GM23338 (cell line): Measurements from ENCODE around the gene DAGLA. TPM values are rescaled to one million over a fixed set of nuclear protein-coding genes. Genes with fewer than 3 reads are reported as not detected.

Source experiments
- ATAC-seq: fragments of 200-7000 bp; cut with Tn5 transposase; 3 replicates; pipeline ENCODE4 v1.9.1; 2020
- DNase-seq: peaks from one replicate; pipeline ENCODE4 v3.0.0-alpha.2; 2015; ENCODE audit warnings: low spot score
- H2AFZ ChIP-seq: fragments of 200-600 bp; sonication (generic); 2 replicates; pipeline ENCODE4 v1.8.0; 2016; ENCODE audit warnings: antibody characterized with exemption, mild to moderate bottlenecking, moderate library complexity
- H3F3A ChIP-seq: fragments of 200-600 bp; sonication (generic); replicated peaks from 2 replicates; pipeline ENCODE4 v1.8.0; 2017; ENCODE audit warnings: antibody characterized with exemption, mixed run types, low read depth
- H3K27ac ChIP-seq: fragments of 200-600 bp; sonication (generic); 2 replicates; pipeline ENCODE4 v1.6.1; 2016; ENCODE audit warnings: low read depth
- H3K27me3 ChIP-seq: fragments of 200-600 bp; sonication (generic); 2 replicates; pipeline ENCODE4 v1.8.0; 2016; ENCODE audit warnings: mild to moderate bottlenecking, mixed run types, moderate library complexity; ENCODE audit not compliant: insufficient read depth
- H3K36me3 ChIP-seq: fragments of 200-600 bp; sonication (generic); 2 replicates; pipeline ENCODE4 v1.8.0; 2016; ENCODE audit warnings: mild to moderate bottlenecking; ENCODE audit not compliant: insufficient read depth
- H3K4me1 ChIP-seq: fragments of 200-600 bp; sonication (generic); 2 replicates; pipeline ENCODE4 v1.8.0; 2016; ENCODE audit warnings: mild to moderate bottlenecking, moderate library complexity; ENCODE audit not compliant: insufficient read depth
- H3K4me2 ChIP-seq: fragments of 200-600 bp; sonication (generic); 2 replicates; pipeline ENCODE4 v1.7.1; 2017; ENCODE audit warnings: mixed run types
- H3K4me3 ChIP-seq: fragments of 200-600 bp; sonication (generic); 2 replicates; pipeline ENCODE4 v1.6.1; 2016; ENCODE audit warnings: mixed run types
- H3K79me2 ChIP-seq: fragments of 200-600 bp; sonication (generic); replicated peaks from 2 replicates; pipeline ENCODE4 v1.8.0; 2017; ENCODE audit warnings: mild to moderate bottlenecking; ENCODE audit not compliant: insufficient read depth
- H3K9me2 ChIP-seq: fragments of 200-600 bp; sonication (generic); 2 replicates; pipeline ENCODE4 v1.8.0; 2017; ENCODE audit not compliant: insufficient read depth
- H4K20me1 ChIP-seq: fragments of 200-600 bp; sonication (generic); replicated peaks from 2 replicates; pipeline ENCODE4 v1.8.0; 2017; ENCODE audit warnings: mild to moderate bottlenecking; ENCODE audit not compliant: insufficient read depth
- H3K27ac Mint-ChIP-seq: 2 replicates; pipeline ENCODE4 v1.8.0; 2020; ENCODE audit warnings: inconsistent platforms, mild to moderate bottlenecking, moderate library complexity, mixed read lengths
- H3K27me3 Mint-ChIP-seq: 3 replicates; pipeline ENCODE4 v1.8.0; 2022; ENCODE audit warnings: low read depth, mild to moderate bottlenecking, moderate library complexity, mixed read lengths, inconsistent platforms; ENCODE audit not compliant: insufficient read depth, poor library complexity
- H3K36me3 Mint-ChIP-seq: 3 replicates; pipeline ENCODE4 v1.8.0; 2021; ENCODE audit warnings: low read depth, mild to moderate bottlenecking, inconsistent platforms, moderate library complexity, mixed read lengths
- H3K4me1 Mint-ChIP-seq: 3 replicates; pipeline ENCODE4 v1.8.0; 2020; ENCODE audit warnings: mild to moderate bottlenecking, inconsistent platforms, mixed read lengths
- H3K4me3 Mint-ChIP-seq: 3 replicates; pipeline ENCODE4 v1.8.0; 2021; ENCODE audit warnings: moderate library complexity, mild to moderate bottlenecking, inconsistent platforms, mixed read lengths
- H3K9me3 Mint-ChIP-seq: 3 replicates; pipeline ENCODE4 v1.8.0; 2020; ENCODE audit warnings: moderate library complexity, mild to moderate bottlenecking, inconsistent platforms, mixed read lengths
- CREB1 ChIP-seq: fragments of 250-450 bp; sonication (Bioruptor Pico); IDR thresholded peaks from 2 replicates; pipeline ENCODE4 v1.5.0; 2020; ENCODE audit warnings: low read depth, mild to moderate bottlenecking, moderate library complexity
- CTCF ChIP-seq, 2 experiments: fragments of 200-600 bp in 1 of 2; sonication (generic) in 1 of 2; conservative IDR thresholded peaks; 2 replicates each; pipeline versions ENCODE4 v1.5.1 to v1.6.1; 2016 to 2017; ENCODE audit warnings: antibody characterized with exemption in 2 of 2, low read depth in 2 of 2, mild to moderate bottlenecking in 2 of 2, moderate library complexity in 1 of 2
- EZH2 ChIP-seq: fragments of 200-600 bp; sonication (generic); IDR thresholded peaks from one replicate; pipeline ENCODE4 v1.8.0; 2017; ENCODE audit warnings: antibody characterized with exemption, mild to moderate bottlenecking, low read depth; ENCODE audit not compliant: unreplicated experiment
- EZH2phosphoT487 ChIP-seq: fragments of 200-600 bp; sonication (generic); IDR thresholded peaks from one replicate; pipeline ENCODE4 v1.8.1; 2018; ENCODE audit warnings: antibody characterized with exemption; ENCODE audit not compliant: unreplicated experiment
- JUNB ChIP-seq: IDR thresholded peaks from one replicate; pipeline ENCODE4 v1.6.1; 2016; ENCODE audit warnings: antibody characterized with exemption; ENCODE audit not compliant: unreplicated experiment
- NANOG ChIP-seq: IDR thresholded peaks from 2 replicates; pipeline ENCODE4 v1.6.1; 2016; ENCODE audit warnings: antibody characterized with exemption, borderline replicate concordance
- POLR2AphosphoS5 ChIP-seq: IDR thresholded peaks from 2 replicates; pipeline ENCODE4 v1.6.1; 2016; ENCODE audit warnings: antibody characterized with exemption, low read depth
- REST ChIP-seq: IDR thresholded peaks from one replicate; pipeline ENCODE4 v1.6.1; 2018; ENCODE audit warnings: antibody characterized with exemption; ENCODE audit not compliant: unreplicated experiment
- STAT1 ChIP-seq: IDR thresholded peaks from one replicate; pipeline ENCODE4 v1.6.1; 2016; ENCODE audit warnings: antibody characterized with exemption; ENCODE audit not compliant: unreplicated experiment
- polyA plus RNA-seq: library from polyadenylated mRNA; unstranded; fragments of >200 nt; fragmentation: Nextera tagmentation; extraction: Ambion mirVana; gene quantifications from 2 replicates; pipeline ENCODE4 v1.2.1, GENCODE V29; 2016
- total RNA-seq: library from RNA; depleted of rRNA; stranded (reverse); fragments of >200 nt; shearing (Covaris generic); gene quantifications from 2 replicates; pipeline ENCODE4 v1.2.3, GENCODE V29; 2014

Gene DAGLA
- total and polyA plus RNA-seq, 2 experiments from 2014 or later = 0.55 to 2.5 TPM

- Histone ChIP-seq H3K4me1 (peaks cover 15% of the 10 kb centered on the region; the same call in 1 of the 2 replicates), H2AFZ (no peak overlapping the region), H3K4me2 (no peak overlapping the region), H3K79me2 (no peaks in the 10 kb centered on the region), H4K20me1 (no peaks in the 10 kb centered on the region), H3K27me3 (no peaks in the 10 kb centered on the region), H3K27ac (no peak overlapping the region), H3K9me2 (no peaks in the 10 kb centered on the region), H3F3A (0 out of 2 replicates have a peak, but pooled peaks cover 4% of the 10 kb centered on the region), H3K36me3 (no peaks in the 10 kb centered on the region), H3K4me3 (no peak overlapping the region)
- Mint-ChIP-seq H3K4me1 (peaks cover 51% of the 10 kb centered on the region), H3K4me3 (no peak overlapping the region), H3K36me3 (no peaks in the 10 kb centered on the region), H3K9me3 (no peaks in the 10 kb centered on the region), H3K27me3 (peaks cover 13% of the 10 kb centered on the region), H3K27ac (no peak overlapping the region)
- ATAC-seq (no peak), DNase-seq (no peak)
- TF ChIP-seq JUNB (no peak), CREB1 (CRISPR knock-in tag) (no peak), REST (no peak), POLR2AphosphoS5 (no peak), CTCF (conservative IDR thresholded peaks at IDR 0.05; ENCODE audit: low read depth in 2 of 2) (no peak)
Measured at GRCh38 chr11:61713464-61713863, 33.3 kb downstream of the DAGLA start.

GRCh38 chr11:61713906-61714305, 33.7 kb downstream of the DAGLA start:
- DNase-seq (no peak), ATAC-seq (no peak)
- no peak overlapping the region for H3K4me3 ChIP-seq
- H3K27ac Mint-ChIP-seq = no peak overlapping the region
- H4K20me1 ChIP-seq = no peaks in the 10 kb centered on the region
- H3K79me2 ChIP-seq = no peaks in the 10 kb centered on the region
- no peak overlapping the region for H3K4me3 Mint-ChIP-seq
- peaks cover 15% of the 10 kb centered on the region for H3K27me3 Mint-ChIP-seq
- H3K9me3 Mint-ChIP-seq = no peaks in the 10 kb centered on the region
- no peak overlapping the region for H3K27ac ChIP-seq
- H3K4me1 ChIP-seq = peaks cover 19% of the 10 kb centered on the region; the same call in 1 of the 2 replicates
- no peaks in the 10 kb centered on the region for H3K36me3 Mint-ChIP-seq
- TF ChIP-seq NANOG (no peak), CREB1 (CRISPR knock-in tag) (no peak), EZH2phosphoT487 (no peak), STAT1 (no peak), EZH2 (no peak)
- H3F3A ChIP-seq = 0 out of 2 replicates have a peak, but pooled peaks cover 4% of the 10 kb centered on the region
- no peak overlapping the region for H3K4me2 ChIP-seq
- no peaks in the 10 kb centered on the region for H3K27me3 ChIP-seq
- no peak overlapping the region for H2AFZ ChIP-seq
- peaks cover 51% of the 10 kb centered on the region for H3K4me1 Mint-ChIP-seq
- no peaks in the 10 kb centered on the region for H3K9me2 ChIP-seq
- no peaks in the 10 kb centered on the region for H3K36me3 ChIP-seq
